Brain microvascular endothelial cell (primary cell): ENCODE measurements around the gene THAP2.

ENCODE experiments used
- DNase-seq: peaks from one replicate; pipeline ENCODE4 v3.0.0-alpha.2; 2020
- H3K27ac ChIP-seq: fragments of 250-450 bp; sonication (Bioruptor Pico); 2 replicates; pipeline ENCODE4 v1.5.1; 2020; ENCODE audit warnings: mild to moderate bottlenecking, moderate library complexity
- H3K27me3 ChIP-seq: fragments of 250-450 bp; sonication (Bioruptor Pico); replicated peaks from 2 replicates; pipeline ENCODE4 v1.5.1; 2020; ENCODE audit warnings: mild to moderate bottlenecking
- H3K36me3 ChIP-seq: fragments of 250-450 bp; sonication (Bioruptor Pico); replicated peaks from 2 replicates; pipeline ENCODE4 v1.5.1; 2020; ENCODE audit warnings: mild to moderate bottlenecking
- H3K4me3 ChIP-seq: 2 replicates; pipeline ENCODE4 v1.5.1; 2011; ENCODE audit warnings: low read depth, mild to moderate bottlenecking, control low read depth, low read length, moderate library complexity
- in situ Hi-C: cut with HindIII; loops from 2 replicates; pipeline ENCODE4 v1.10.0; 2017; ENCODE audit warnings: low sequenced_read_pairs, low pct_ligation_motif_present
- TF ChIP-seq, protein P1 (sequence below): IDR thresholded peaks from 2 replicates; pipeline ENCODE4 v1.5.1; 2011; ENCODE audit warnings: low read depth, mild to moderate bottlenecking, moderate library complexity, low read length, control low read depth, inconsistent platforms; ENCODE audit errors: missing control alignments

Gene THAP2

DNA sequence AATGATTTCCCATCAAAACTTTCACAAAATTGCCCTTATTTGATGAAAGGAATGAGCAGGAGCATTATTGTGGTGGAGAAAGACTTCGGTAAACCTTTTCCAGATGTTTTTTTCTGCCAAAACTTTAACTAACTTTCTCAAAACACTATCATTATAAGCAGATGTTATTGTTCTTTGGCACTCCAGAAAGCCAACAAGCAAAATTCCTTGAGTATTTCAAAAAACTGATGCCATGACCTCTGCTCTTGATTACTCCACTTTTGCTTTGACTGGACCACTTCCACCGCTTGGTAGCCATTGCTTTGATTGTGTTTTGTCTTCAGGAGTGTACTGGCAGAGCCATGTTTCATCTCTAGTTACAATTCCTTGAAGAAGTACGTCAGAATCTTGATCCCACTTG is 60.9 kb downstream of the THAP2 start:
- in situ Hi-C loops, result no loop called here
- Histone ChIP-seq H3K4me3 (no peak overlapping the region), H3K36me3 (no peaks in the 10 kb centered on the region), H3K27ac (no peak overlapping the region), H3K27me3 (no peaks in the 10 kb centered on the region)
- TF ChIP-seq, protein P1, sequence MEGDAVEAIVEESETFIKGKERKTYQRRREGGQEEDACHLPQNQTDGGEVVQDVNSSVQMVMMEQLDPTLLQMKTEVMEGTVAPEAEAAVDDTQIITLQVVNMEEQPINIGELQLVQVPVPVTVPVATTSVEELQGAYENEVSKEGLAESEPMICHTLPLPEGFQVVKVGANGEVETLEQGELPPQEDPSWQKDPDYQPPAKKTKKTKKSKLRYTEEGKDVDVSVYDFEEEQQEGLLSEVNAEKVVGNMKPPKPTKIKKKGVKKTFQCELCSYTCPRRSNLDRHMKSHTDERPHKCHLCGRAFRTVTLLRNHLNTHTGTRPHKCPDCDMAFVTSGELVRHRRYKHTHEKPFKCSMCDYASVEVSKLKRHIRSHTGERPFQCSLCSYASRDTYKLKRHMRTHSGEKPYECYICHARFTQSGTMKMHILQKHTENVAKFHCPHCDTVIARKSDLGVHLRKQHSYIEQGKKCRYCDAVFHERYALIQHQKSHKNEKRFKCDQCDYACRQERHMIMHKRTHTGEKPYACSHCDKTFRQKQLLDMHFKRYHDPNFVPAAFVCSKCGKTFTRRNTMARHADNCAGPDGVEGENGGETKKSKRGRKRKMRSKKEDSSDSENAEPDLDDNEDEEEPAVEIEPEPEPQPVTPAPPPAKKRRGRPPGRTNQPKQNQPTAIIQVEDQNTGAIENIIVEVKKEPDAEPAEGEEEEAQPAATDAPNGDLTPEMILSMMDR, result no peak
- no peak for DNase-seq

DNA sequence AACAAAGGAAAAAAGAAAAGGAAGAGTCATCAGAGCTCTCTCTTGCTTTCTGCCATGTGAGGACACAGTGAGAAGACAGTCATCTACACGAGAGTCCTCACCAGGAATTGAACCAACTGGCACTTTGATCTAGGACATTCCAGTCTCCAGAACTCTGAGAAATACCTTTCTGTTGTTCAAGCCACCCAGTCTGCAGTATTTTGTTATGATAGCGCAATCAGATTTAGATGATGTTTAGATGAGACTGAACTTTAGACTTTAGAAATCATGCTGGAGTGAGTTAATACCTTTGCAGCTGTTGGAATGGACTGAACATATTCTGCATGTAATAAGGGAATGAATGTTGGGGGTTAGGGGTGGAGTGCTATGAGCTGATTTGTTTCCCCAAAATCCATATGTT is 62.4 kb downstream of the THAP2 start:
- Histone ChIP-seq H3K27me3 (no peaks in the 10 kb centered on the region), H3K27ac (no peak overlapping the region), H3K36me3 (no peaks in the 10 kb centered on the region), H3K4me3 (no peak overlapping the region)
- TF ChIP-seq, protein P1, result no peak
- in situ Hi-C loops, result no loop called here
- no peak for DNase-seq

DNA sequence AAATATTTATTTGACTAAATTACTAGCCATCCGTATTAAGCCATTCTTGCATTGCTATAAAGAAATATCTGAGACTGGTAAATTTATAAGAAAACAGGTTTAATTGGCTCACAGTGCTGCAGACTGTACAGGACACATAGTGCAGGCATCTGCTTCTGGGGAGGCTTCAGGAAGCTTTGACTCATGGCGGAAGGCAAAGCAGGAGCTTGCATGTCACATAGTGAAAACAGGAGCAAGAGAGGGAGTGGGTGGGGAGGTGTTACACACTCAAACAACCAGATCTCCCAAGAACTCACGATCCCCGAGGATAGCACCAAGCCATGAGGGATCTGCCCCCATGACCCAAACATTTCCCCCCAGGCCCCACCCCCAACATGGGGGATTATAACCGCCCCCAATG is 63.9 kb downstream of the THAP2 start:
- no peak overlapping the region for H3K27ac ChIP-seq
- DNase-seq, result no peak
- no peaks in the 10 kb centered on the region for H3K27me3 ChIP-seq
- no peaks in the 10 kb centered on the region for H3K36me3 ChIP-seq
- TF ChIP-seq, protein P1, result no peak
- H3K4me3 ChIP-seq, result no peak overlapping the region
- in situ Hi-C loops, result no loop called here
